Right ventricle myocardium superior (tissue), 1 donor: ENCODE measurements around the gene GJD4. TPM values are rescaled to one million over a fixed set of nuclear protein-coding genes. Genes with fewer than 3 reads are reported as not detected.

Source experiments
- ATAC-seq: fragments of 200-7000 bp; cut with Tn5 transposase; one replicate; pipeline ENCODE4 v1.9.1; 2020; ENCODE audit warnings: mild to moderate bottlenecking; ENCODE audit not compliant: poor library complexity
- DNase-seq: peaks from one replicate; pipeline ENCODE4 v3.0.0-alpha.2; 2020
- intact Hi-C: fragments of 100-400 bp; cut with DNase I; formaldehyde crosslinking; loops from one replicate; pipeline ENCODE4 v1.11.2; 2022
- total RNA-seq: library from RNA; stranded (reverse); fragmentation: NEBNext Ultra II Directional; extraction: Animal tissue kit (Norgen Biotek cat#: 25700); gene quantifications from one replicate; pipeline ENCODE4 v1.2.1, GENCODE V29; 2021
- donor health status: DM: no; HTN: yes; CAD: no; lungs with severe emphysema.

Gene GJD4
- total RNA-seq, 1 donor from 2014 or later = not detected

GRCh38 chr10:35575640-35576039 is 29.5 kb upstream of the GJD4 start:
- intact Hi-C loops = no loop called here
- ATAC-seq (no peak), DNase-seq (no peak)

- no peak for DNase-seq
- intact Hi-C loops = no loop called here
- no peak for ATAC-seq
Observed at GRCh38 chr10:35576730-35577129, 28.4 kb upstream of the GJD4 start.

GRCh38 chr10:35577926-35578617 is 27.1 kb upstream of the GJD4 start:
- intact Hi-C loops = no loop called here
- ATAC-seq = no peak
- no peak for DNase-seq

DNA sequence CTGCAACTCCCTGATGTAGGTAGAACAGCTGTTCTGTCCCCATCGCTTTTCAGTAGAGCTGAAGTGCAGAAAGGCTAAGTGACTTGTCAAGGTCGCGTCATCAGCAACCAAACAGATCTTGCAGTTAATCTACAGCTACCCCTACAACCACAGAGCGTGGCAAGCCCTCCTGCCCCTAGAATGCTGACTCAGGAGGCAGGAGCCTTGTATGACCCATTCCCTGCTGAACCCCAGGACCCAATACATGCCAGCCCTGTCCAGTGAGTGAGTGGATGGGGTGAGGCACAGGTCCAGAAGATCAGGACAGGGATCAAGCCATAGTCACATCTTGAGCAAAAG is 26.6 kb upstream of the GJD4 start:
- intact Hi-C loops = no loop called here
- no peak for DNase-seq
- ATAC-seq = no peak

- ATAC-seq (no peak), DNase-seq (no peak)
- intact Hi-C loops = no loop called here
Observed at GRCh38 chr10:35579116-35579515, 26.0 kb upstream of the GJD4 start.

DNA sequence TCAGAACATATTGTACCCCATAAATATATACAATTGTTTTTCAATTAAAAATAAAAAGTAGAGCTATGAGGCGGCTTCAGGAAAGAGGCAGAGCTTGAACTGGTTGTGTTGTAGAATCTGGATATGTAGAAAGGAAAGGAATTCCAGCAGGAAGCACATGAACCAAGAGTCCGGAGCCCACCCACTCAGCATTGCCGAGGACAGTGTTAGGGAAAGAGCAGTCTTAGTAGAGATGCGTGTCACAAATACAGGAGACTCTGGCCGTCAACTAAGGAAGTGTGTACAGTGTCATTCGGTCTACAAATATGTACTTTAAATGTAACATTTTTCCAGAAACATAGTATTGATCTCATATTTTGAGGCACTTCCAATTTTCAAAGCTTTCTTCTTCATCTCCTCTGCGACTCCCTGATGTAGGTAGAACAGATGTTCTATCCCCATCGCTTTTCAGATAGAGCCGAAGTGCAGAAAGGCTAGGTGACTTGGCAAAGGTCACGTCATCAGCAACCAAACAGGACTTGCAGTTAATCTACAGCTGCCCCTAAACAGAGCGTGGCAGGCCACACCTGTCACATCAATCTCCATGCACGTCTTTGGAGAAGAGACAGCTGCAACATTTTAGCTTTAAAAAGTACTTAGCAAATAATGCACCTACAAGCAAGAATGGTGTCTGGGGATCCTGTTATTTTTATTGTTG is 25.3 kb upstream of the GJD4 start:
- ATAC-seq (no peak), DNase-seq (no peak)
- intact Hi-C loops = no loop called here

GRCh38 chr10:35580423-35580770 is 24.7 kb upstream of the GJD4 start:
- intact Hi-C loops = no loop called here
- ATAC-seq (no peak), DNase-seq (no peak)

GRCh38 chr10:35581655-35582054 is 23.5 kb upstream of the GJD4 start:
- DNase-seq (no peak), ATAC-seq (no peak)
- intact Hi-C loops = no loop called here

DNA sequence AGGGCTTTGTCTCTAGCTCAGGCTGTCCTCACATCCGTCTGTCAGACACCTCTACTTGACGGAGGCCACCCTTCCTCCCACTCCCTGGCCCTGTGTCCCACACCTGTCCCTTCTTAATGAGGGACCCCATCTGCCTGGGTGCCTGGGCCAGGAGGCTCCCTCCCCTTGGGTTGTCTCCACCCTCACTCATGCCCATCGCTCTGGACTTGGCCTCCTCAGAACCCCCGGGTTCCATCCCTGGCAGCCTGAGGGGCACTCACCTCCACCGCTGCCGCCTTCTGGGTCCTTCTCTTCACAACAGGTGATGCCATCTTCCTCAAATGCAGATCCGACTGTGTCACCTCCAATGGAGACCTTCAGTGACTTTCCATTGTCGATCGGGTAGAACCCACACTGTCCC is 20.2 kb upstream of the GJD4 start:
- intact Hi-C loops = no loop called here
- ATAC-seq (no peak), DNase-seq (no peak)

DNA sequence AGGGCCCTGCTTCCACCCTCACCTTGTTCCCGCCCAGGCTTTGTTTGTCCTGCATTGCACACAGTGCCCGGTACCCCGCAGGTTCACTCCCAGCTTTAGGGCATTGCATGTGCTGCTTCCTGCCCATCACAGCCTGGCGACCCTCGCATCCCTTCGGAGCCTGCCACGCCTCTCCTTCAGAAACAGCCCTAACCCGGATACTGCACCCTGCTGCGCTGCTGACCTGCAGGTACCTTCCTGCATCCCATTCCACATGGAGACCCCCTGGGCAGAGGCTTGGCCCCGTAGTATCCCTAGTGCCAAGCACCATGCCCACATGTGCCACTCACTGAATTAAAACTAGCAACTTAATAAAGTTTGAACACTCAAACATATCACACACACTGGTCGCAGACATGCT is 19.8 kb upstream of the GJD4 start:
- intact Hi-C loops = no loop called here
- no peak for DNase-seq
- ATAC-seq = no peak

GRCh38 chr10:35585903-35586535 is 19.1 kb upstream of the GJD4 start:
- intact Hi-C loops = no loop called here
- DNase-seq (no peak), ATAC-seq (no peak)

DNA sequence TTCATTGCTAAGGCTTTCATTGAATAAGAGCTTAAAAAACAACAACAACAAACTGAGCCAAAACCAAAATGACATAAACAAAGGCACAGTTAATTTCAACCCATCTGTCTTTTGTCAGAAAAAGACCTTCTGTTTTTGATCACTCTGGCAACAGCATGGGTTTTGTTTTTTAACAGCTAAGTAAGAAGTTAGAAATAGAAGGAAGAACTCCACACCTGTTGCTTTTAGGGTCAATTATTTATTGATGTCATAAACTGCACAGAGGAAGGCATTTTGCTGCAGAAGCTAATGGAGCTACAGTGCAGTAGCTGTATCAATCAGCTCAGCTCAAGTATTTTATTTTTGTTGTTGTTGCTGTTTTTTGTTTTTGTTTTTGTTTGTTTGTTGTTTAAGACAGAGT is 16.3 kb upstream of the GJD4 start:
- ATAC-seq (no peak), DNase-seq (no peak)
- intact Hi-C loops = no loop called here

GRCh38 chr10:35592441-35592840 is 12.7 kb upstream of the GJD4 start:
- DNase-seq = no peak
- intact Hi-C loops = loop anchor here (10.0 kb wide), 1 partner anchor 358 kb away; no protein-coding TSS in a partner anchor
- ATAC-seq = no peak

DNA sequence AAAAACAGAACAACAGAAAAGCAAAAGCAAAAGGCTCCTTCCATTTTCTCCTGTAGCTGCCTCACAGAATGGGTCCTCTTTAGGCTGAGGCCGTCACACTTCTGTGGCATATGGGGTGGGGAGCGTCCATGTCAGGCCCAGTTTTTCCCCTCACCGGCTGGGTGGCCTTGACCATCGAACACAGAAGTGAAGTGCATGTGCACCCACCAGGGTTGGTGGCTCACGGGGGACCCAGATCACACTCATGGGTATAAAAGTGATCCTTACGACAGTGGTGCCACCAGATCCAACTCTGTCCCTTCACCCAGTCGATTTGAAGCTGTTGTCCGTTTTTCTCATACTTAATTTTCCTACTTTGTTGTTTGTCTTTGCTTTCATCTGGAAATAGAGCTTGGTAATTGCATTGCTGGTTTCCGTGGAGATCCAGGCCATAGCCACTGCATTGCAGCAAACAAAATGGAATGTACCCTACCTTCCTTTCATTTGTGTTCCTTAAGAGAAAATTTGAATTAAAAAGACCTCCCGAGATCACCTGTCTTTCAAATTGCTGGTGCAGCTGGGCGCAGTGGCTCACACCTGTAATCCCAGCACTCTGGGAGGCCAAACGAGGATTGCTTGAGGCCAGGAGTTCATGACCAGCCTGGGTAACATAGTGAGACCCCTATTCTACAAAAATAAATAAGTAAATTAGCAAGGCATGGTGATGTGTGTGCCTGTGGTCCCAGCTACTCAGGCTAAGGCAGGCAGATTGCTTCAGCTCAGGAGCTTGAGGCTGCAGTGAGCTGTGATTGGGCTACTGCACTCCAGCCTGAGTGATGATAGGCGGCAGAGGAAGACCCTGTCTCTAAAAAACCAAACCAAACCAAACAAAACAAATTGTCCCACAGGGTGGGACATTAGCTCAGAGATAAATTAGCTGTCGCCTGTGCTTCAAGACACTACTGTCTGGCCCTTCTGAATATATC is 10.7 kb upstream of the GJD4 start:
- ATAC-seq = no peak

GRCh38 chr10:35595106-35595505 is 10.0 kb upstream of the GJD4 start:
- intact Hi-C loops = loop anchor here (10.0 kb wide), 1 partner anchor 360 kb away; no protein-coding TSS in a partner anchor
- ATAC-seq (no peak), DNase-seq (no peak)

More for the DNA sequence above, 10.7 kb upstream of the GJD4 start:
- DNase-seq = no peak
- intact Hi-C loops = loop anchor here (10.0 kb wide), 1 partner anchor 360 kb away; no protein-coding TSS in a partner anchor

- ATAC-seq (peak; percentile 51), DNase-seq (no peak)
- intact Hi-C loops = loop anchor here (10.0 kb wide), 1 partner anchor 364 kb away; no protein-coding TSS in a partner anchor
Observed at GRCh38 chr10:35598379-35598778, 6.8 kb upstream of the GJD4 start.

- no peak for ATAC-seq
- DNase-seq = no peak
- intact Hi-C loops = no loop called here
Observed at GRCh38 chr10:35600193-35600592, 4.9 kb upstream of the GJD4 start.

- DNase-seq (no peak), ATAC-seq (no peak)
- intact Hi-C loops = no loop called here
Observed at GRCh38 chr10:35606430-35606829, 1.3 kb downstream of the GJD4 start.
